Dedifferentiated amniotic fluid mesenchymal stem cell (primary cell): ENCODE measurements around the gene ZNF568.

ENCODE experiments used
- DNase-seq: peaks from one replicate; pipeline ENCODE4 v3.0.0-alpha.2; 2016; ENCODE audit errors: extremely low spot score

Gene ZNF568

DNA sequence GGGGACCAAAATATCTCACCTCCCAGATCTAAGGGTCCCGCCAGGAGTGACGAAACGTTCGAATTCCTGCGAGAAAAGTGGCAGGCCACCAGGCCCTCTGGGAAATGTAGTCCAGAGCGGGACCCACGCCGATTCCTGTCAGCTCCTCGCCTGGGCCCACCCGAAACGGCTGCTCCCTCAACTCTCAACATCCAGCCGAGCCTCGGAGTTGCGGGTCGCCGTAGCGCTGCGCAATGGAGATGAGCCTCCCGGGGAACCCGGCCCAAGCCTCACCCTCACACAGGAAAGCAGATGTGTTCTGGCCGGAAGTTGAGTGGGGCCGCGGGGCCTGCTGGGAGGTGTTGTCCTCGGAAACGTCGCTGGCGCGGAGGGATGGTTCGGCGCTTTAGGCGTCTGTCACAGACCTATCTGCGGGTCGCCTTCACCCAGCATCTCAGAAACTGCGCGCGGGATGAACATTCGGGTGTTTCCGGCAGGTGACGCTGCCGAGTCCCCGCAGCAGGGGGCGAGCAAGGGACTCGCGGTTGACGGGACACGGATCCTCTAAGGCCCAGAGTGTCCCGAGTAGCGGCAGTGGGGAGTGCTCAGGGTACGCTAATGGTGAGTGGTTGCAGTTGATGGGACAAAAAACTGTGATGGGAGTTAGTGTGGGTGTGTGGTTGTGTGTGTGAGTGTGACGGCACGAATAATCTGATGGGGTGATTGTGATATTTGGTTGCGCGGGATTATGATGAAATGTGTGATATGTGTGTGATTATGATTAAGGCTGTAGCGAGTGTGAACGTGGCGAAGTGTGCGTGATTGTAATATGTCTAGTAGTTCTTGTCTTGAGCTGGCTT lies at the start of gene ZNF568, which contains the start of gene ZNF829:
Gene ZNF568 (plus strand): TSS at position 341 of the 839 bp plus-strand sequence. CDS start 6,439 bp downstream, outside the sequence.
Gene ZNF829 (minus strand): TSS at position 300 of the 839 bp plus-strand sequence. CDS start 1,124 bp downstream, outside the sequence.
- peak; percentile 84 for DNase-seq

DNA sequence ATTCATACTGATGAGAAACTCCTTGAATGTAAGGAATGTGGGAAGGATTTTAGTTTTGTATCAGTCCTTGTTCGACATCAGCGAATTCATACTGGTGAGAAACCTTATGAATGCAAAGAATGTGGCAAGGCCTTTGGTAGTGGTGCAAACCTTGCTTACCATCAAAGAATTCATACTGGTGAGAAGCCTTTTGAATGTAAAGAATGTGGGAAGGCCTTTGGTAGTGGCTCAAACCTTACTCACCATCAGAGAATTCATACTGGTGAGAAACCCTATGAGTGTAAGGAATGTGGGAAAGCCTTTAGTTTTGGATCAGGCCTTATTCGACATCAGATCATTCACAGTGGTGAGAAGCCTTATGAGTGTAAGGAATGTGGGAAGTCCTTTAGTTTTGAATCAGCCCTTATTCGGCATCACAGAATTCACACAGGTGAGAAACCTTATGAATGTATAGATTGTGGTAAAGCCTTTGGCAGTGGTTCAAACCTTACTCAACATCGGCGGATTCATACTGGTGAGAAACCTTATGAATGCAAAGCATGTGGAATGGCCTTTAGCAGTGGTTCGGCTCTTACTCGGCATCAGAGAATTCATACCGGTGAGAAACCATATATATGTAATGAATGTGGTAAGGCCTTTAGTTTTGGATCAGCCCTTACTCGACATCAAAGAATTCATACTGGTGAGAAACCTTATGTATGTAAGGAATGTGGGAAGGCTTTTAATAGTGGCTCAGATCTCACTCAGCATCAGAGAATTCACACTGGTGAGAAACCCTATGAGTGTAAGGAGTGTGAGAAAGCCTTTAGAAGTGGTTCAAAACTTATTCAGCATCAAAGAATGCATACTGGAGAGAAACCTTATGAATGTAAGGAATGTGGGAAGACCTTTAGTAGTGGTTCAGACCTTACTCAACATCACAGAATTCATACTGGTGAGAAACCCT lies 38.9 kb upstream of the ZNF568 start:
- no peak for DNase-seq

DNA sequence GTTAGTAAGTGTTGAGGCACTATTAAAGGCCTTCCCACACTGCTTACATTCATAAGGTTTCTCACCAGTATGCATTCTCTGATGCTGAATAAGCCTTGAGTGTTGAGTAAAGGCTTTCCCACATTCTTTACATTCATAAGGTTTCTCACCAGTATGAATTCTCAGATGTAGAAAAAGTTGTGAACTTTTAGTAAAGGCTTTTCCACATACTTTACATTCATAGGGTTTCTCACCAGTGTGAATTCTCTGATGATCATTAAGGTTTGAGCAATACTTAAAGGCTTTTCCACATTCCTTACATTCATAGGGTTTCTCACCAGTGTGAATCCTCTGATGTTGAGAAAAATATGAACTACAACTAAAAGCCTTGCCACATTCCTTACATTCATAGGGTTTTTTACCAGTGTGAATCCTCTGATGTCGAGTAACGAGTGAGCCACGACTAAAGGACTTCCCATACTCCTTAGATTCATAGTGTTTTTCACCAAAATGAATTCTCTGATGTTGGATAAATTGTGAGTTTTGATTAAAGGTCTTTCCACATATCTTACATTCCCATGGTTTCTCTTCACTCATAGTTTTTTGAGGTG lies 24.3 kb upstream of the ZNF568 start:
- no peak for DNase-seq

DNA sequence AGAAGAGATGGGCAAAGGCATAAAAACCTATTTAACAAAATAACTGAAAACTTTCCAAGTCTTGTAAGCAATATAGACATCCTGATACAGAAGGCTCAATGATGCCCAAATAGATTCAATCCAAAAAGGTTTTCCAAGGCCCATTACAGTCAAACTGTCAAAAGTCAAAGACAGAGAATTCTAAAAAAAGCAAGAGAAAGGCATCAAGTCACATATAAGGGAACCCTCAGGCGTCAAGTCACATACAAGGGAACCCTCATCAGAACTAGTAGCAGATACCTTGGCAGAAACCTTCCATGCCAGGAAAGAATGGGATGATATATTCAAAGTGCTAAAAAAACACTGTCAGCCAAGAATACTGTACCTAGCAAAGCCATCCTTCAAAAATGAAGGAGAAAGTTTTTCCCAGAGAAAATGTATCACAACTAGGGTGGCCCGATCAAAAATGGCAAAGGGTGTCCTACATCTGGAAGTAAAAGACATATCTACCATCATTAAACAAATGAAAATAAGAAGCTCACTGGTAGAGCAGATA lies 21.2 kb upstream of the ZNF568 start:
- DNase-seq: no peak

DNA sequence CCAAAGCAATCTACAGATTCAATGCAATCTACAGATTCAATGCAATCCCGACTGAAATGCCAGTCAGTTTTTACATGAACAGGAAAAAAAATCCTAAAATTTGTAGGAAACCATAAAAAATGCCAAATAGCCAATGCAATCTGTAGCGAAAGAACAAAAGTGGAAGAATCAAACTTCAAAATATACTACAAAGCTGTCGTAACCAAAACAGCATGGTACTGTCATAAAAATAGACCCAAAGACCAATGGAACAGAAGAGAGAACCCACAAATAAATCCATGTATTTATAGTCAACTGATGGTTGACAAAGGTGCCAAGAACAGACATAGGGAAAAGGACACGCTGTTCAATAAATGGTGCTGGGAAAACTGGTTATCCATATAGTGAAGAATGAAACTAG lies 17.7 kb upstream of the ZNF568 start:
- DNase-seq: no peak

DNA sequence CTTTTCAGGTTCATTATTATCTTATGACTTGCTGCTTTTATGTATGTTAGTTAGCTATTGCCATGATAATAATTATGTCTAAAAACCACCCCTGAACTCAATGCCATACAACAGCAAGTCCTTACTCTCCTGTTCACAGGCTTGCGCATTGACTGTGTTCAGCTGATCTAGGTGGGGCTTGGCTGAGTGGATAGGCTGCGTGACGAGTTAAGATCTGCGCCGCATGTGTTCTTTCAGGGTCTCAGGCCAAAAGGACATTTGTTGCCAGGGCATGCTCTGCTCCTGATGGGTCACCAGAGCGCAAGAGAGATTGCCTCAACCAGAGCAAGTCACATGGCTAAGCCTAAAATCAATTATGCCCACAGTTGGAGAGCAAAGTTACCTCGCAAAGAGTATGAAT lies 859 bp downstream of the ZNF568 start:
- no peak for DNase-seq

DNA sequence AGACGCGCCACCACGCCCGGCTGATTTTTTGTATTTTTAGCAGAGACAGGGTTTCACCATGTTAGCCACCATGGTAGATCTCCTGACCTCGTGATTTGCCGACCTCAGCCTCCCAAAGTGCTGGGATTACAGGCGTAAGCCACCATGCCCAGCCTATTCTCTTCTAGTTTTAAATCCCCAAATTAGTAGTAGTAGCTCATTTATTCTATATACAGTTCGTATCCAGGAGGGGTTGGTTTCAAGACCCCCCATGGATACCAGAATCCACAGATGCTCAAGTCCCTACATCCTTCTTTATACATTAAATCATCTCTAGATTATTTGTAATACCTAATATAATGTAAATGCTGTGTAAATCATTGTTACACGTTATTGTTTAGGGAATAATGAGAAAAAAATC lies 2.0 kb downstream of the ZNF568 start:
- no peak for DNase-seq

DNA sequence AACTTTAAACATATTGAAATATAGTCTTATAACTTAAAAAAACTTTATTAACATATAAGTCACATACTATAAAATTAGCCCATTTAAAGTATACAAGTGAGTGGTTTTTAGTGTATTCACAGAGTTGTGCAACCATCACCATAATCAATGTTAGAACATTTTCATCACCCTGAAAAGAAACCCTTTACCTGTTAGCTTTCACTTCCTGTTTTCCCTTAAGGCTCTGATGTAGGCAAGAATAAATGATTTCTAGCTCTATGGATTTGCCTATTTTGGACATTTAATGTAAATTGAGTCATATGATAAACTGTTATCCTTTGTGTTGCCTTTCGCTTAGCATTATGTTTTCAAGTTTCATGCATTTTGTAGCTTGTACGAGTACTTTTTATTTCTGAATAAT lies 15.6 kb downstream of the ZNF568 start:
- DNase-seq: no peak

DNA sequence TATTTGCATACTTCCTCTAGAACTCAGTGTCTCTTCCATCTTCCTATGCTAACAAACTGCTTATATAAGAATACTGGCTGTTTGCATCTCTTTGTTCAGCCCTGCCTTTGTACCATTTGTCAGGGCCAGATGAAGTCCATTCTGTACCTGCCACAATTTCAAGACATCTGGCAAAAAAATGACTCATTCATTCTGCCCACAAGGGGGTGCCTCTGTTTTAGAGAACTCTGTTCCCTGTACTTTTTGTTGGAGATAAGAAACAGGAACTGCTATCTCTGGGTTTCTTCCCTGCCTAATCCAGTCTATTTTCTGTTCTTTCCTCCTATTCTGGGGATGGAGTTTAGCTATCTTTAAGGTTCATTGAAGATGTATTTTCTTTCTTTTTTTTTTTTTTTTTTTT lies 23.0 kb downstream of the ZNF568 start:
- no peak for DNase-seq

DNA sequence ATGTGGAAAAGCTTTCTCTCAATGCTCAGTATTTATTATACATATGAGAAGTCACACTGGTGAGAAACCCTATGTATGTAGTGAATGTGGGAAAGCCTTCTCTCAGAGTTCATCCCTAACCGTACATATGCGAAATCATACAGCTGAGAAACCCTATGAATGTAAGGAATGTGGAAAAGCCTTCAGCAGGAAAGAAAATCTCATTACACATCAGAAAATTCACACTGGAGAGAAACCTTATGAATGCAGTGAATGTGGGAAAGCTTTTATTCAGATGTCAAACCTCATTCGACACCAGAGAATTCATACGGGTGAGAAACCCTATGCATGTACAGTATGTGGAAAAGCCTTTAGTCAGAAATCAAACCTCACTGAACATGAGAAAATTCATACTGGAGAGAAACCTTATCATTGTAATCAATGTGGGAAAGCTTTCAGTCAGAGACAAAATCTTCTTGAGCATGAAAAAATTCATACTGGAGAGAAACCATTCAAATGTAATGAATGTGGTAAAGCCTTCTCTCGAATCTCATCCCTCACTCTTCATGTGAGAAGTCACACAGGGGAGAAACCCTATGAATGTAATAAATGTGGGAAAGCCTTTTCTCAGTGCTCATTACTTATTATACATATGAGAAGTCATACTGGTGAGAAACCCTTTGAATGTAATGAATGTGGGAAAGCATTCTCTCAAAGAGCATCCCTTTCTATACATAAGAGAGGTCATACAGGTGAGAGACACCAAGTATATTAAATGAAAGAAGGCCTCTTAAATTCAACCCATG lies 34.4 kb downstream of the ZNF568 start:
- DNase-seq: no peak

DNA sequence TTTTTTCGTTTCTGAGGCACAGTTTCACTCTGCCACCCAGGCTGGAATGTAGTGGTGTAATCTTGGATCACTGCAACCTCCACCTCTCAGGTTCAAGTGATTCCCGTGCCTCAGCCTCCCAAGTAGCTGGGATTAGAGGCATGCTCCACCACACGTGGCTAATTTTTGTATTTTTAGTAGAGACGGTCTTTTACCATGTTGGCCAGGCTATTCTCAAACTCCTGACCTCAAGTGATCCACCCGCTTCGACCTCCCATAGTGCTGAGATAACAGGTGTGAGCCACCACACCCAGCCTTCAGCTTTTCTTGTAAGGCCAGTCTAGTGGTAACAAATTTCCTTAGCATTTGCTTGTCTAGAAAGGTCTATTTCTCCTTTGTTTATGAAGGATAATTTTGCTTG lies 46.2 kb downstream of the ZNF568 start:
- no peak for DNase-seq

DNA sequence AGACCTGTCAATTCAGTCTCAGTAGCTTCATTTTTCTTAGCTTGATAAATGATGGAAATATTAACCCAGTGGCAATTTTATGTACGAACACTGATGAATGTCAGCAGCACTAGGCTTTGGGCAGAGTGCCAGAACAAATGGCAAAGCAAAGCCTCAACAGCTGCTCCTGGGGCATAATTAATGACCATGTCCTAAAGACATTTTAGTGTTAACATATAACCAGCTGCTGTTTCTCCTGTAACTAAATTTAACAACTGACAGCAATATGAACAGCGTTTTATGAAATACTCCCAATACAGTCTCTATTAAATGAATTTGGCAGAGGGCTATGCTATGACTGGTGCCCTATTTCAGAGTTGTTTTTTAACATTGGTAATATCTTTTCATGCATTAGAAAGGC lies 47.1 kb downstream of the ZNF568 start:
- DNase-seq: no peak

DNA sequence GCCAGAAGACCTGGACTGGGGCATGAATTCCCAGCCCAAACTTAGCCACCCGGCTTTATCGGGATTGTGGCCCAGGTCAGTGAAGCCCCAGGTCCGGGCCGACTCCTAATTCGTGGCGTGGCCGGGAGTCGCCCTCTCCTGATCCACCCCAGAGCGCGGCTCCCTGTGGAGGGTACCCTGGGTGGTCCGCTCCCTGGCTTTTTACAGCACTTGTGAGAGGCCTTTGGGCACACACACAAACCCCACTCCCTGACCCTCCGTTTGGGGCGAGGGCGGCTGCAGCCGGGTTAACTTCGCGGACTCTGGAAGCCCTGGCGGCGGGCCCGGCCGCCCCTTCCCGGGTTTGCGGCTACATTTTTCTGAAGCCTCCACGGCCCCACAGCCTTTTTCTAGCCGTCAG lies 56.4 kb downstream of the ZNF568 start:
- no peak for DNase-seq

DNA sequence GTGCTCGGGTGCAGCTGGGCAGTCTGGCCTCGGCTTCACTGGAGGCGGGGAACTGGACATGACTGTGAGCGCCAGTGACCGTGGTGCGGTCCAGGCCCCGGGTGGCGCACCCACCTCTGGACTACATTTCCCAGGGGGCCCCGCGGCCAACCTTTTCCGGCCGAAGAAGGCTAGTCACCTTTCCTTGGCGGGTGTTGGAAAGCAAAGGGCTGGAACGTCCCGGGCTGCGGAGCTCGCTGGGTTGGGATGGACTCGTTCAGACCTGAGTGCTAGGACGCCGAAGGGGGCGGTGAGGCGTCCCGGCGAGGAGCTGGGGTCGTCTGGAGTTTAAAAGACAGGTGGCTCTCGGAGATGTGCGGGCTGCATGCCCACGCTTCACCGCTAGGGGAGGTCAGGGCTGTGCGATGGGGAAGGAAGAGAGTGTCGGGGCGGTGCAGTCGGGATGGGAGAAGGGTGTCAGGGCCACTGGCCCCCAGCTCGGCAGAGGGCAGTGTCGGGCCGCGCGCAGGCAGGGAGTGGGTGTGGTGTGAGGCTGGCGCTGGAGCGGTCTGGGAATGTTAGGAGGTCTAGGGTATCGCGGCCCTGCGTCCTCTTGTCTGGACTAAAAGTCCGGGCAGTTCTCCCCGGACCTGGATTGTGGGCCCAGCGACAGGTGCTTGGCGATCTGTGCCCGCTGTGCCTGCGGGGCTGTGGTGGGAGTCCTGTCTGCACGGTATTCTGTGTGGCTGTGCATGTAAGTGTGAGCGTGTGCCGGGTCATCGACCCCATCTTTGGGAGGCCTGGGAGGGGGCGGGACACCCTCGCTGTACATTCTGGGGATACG lies 57.1 kb downstream of the ZNF568 start:
- peak; percentile 51 for DNase-seq

DNA sequence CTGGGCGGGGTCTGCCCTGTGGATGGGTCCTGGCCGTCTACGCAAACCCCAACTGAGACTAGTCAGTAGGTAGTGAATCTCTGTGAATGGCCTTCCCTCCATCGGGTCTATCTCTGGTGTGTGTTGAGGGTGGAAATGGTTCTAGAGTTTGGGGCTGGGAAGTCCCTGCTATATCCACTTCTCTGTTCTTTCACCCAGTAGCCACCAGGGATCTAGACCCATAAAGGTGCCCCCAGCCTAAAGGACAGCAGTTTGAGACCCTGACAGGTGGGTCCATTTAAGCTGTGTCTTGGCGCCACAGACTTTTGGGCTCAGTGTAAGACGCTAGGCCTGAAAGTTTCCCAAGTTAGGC lies 57.7 kb downstream of the ZNF568 start:
- DNase-seq: no peak

DNA sequence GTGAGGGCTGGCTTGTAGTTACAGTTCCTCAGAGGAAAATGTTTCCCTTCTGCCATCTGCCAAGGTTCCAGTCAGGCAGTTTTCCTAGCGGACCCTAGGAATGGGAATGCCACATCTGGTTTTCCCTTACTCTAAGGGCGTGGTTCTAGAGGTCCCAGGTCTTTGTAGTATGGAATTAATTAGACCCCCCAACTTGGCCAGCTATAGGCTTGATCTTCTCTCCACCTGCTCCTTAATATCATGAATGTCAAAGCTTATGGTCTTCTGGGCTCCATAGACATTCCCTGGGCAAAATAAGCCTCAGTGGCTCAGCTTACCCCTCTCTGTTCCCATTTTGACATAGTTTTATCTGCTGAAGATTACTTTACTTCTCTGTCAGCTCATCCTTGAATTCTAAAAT lies 70.0 kb downstream of the ZNF568 start:
- DNase-seq: no peak

DNA sequence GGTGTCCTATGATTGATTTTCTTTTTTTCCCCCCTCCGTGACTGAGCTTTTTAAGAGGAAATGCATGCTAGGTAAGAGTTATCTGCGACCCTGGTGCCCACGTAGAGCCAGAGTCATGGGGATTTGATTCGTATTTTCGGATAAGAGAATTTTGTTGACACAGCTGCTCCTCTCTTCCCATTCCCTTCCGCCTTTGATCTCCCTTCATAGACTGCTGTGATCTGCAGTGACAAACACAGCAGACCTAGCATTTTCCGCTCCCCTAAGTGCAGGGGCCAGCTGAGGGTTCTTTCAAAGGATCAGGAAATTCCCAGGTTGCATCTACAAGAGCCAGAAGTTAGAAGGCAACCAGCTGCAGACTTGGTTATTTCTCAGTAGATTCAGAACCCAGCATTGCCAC lies 70.5 kb downstream of the ZNF568 start:
- DNase-seq: no peak

DNA sequence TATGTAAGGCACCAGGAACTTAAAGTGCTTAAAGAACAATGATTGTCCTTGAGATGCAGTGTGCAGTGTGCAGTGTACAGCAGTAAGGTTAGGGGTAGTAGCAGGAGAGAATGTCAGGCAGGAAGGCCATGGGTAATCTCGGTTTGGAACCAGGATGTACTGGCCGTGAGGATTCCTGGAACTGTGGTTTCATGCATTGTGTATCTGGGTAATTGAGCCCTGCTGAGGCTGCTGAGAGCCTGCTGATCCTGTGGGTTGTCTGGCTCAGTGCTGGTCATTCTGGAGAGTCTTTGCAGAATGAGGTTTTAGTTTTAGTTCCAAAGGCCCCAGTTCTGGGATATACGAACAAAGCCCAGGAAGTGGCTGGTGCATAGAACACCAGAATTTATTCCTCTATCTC lies 71.0 kb downstream of the ZNF568 start:
- no peak for DNase-seq

DNA sequence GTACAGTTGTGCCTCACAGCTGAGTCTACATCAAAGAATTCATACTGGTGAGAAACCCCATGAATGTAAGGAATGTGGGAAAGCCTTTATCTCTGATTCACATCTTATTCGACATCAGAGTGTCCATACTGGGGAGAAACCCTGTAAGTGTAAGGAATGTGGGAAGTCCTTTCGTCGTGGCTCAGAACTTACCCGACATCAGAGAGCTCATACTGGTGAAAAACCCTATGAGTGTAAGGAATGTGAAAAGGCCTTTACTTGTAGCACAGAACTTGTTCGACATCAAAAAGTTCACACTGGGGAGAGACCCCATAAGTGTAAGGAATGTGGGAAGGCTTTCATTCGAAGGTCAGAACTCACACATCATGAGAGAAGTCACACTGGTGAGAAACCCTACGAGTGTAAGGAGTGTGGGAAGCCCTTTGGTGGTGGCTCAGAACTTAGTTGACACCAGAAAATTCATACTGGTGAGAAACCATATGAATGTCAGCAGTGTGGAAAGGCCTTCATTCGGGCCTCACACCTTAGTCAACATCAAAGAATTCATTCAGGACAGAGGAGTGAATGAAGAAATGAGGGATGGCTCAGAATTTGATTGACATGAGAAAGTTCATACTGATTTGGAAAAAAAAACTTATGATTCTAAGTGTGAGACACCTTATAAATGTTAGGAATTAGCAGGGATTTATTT lies 81.2 kb downstream of the ZNF568 start:
- DNase-seq: no peak

DNA sequence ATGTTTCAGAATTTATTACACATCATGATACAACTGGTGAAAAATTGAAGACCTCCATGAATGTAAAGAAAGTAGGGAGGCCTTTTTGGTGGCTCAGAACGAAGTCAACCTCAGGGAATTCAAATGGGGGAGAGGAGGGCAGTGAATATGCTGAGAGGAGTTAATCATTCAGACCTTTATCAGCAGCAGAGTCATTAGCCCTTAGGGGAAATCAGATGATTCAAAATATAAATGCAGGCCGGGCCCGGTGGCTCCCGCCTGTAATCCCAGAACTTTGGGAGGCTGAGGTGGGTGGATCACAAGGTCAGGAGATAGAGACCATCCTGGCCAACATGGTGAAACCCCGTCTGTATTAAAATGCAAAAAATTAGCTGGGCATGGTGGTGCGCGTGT lies 81.7 kb downstream of the ZNF568 start:
- DNase-seq: no peak
